GM23338 (cell line): ENCODE results near the gene ANTXR2.

Experiments
- CREB1 ChIP-seq: fragments of 250-450 bp; sonication (Bioruptor Pico); IDR thresholded peaks from 2 replicates; pipeline ENCODE4 v1.5.0; 2020; ENCODE audit warnings: low read depth, mild to moderate bottlenecking, moderate library complexity
- CTCF ChIP-seq, 2 experiments: fragments of 200-600 bp in 1 of 2; sonication (generic) in 1 of 2; conservative IDR thresholded peaks; 2 replicates each; pipeline versions ENCODE4 v1.5.1 to v1.6.1; 2016 to 2017; ENCODE audit warnings: antibody characterized with exemption in 2 of 2, low read depth in 2 of 2, mild to moderate bottlenecking in 2 of 2, moderate library complexity in 1 of 2
- ETS1 ChIP-seq: IDR thresholded peaks from 2 replicates; pipeline ENCODE4 v1.6.1; 2016; ENCODE audit warnings: antibody characterized with exemption
- EZH2 ChIP-seq: fragments of 200-600 bp; sonication (generic); IDR thresholded peaks from one replicate; pipeline ENCODE4 v1.8.0; 2017; ENCODE audit warnings: antibody characterized with exemption, mild to moderate bottlenecking, low read depth; ENCODE audit not compliant: unreplicated experiment
- EZH2phosphoT487 ChIP-seq: fragments of 200-600 bp; sonication (generic); IDR thresholded peaks from one replicate; pipeline ENCODE4 v1.8.1; 2018; ENCODE audit warnings: antibody characterized with exemption; ENCODE audit not compliant: unreplicated experiment
- JUNB ChIP-seq: IDR thresholded peaks from one replicate; pipeline ENCODE4 v1.6.1; 2016; ENCODE audit warnings: antibody characterized with exemption; ENCODE audit not compliant: unreplicated experiment
- POLR2AphosphoS5 ChIP-seq: IDR thresholded peaks from 2 replicates; pipeline ENCODE4 v1.6.1; 2016; ENCODE audit warnings: antibody characterized with exemption, low read depth
- REST ChIP-seq: IDR thresholded peaks from one replicate; pipeline ENCODE4 v1.6.1; 2018; ENCODE audit warnings: antibody characterized with exemption; ENCODE audit not compliant: unreplicated experiment
- ZNF114 ChIP-seq: fragments of 250-450 bp; sonication (Bioruptor Pico); IDR thresholded peaks from 2 replicates; pipeline ENCODE4 v1.5.0; 2020; ENCODE audit warnings: mild to moderate bottlenecking, moderate library complexity
- ZNF331 ChIP-seq: fragments of 250-450 bp; sonication (Bioruptor Pico); IDR thresholded peaks from 2 replicates; pipeline ENCODE4 v1.5.0; 2020; ENCODE audit warnings: low read depth, mild to moderate bottlenecking, moderate library complexity
- ZNF462 ChIP-seq: fragments of 250-450 bp; sonication (Bioruptor Pico); IDR thresholded peaks from 2 replicates; pipeline ENCODE4 v1.5.0; 2020; ENCODE audit warnings: mild to moderate bottlenecking, moderate library complexity

- no peak for TF ChIP-seq REST
- no peak for TF ChIP-seq CTCF (conservative IDR thresholded peaks at IDR 0.05; ENCODE audit: low read depth in 2 of 2)
- TF ChIP-seq EZH2phosphoT487: no peak
- TF ChIP-seq CREB1: no peak
- no peak for TF ChIP-seq EZH2
- no peak for TF ChIP-seq ZNF462 (CRISPR knock-in tag)
- no peak for TF ChIP-seq ZNF114 (CRISPR knock-in tag)
- TF ChIP-seq ZNF331 (CRISPR knock-in tag): no peak
- no peak for TF ChIP-seq POLR2AphosphoS5
- no peak for TF ChIP-seq JUNB
- no peak for TF ChIP-seq ETS1
These were observed 175.9 kb downstream of the ANTXR2 start for GRCh38 chr4:79897174-79897573.
